Endodermal cell (in vitro differentiated cells): ENCODE results near the gene PRRX1. TPM values are rescaled to one million over a fixed set of nuclear protein-coding genes. Genes with fewer than 3 reads are reported as not detected.

Source experiments
- DNase-seq: peaks from one replicate; pipeline ENCODE4 v3.0.0-alpha.2; 2017
- H3K27ac ChIP-seq: 2 replicates; pipeline ENCODE4 v1.5.1; 2013; ENCODE audit warnings: mild to moderate bottlenecking, low read depth, low read length, moderate library complexity
- H3K27me3 ChIP-seq: 2 replicates; pipeline ENCODE4 v1.6.1; 2013; ENCODE audit warnings: mild to moderate bottlenecking, low read length, moderate library complexity; ENCODE audit not compliant: insufficient read depth, control insufficient read depth, poor library complexity, severe bottlenecking
- H3K36me3 ChIP-seq: 2 replicates; pipeline ENCODE4 v1.7.0; 2013; ENCODE audit warnings: mild to moderate bottlenecking, low read length, moderate library complexity; ENCODE audit not compliant: control insufficient read depth, insufficient read depth
- H3K4me1 ChIP-seq: one replicate; pipeline ENCODE4 v1.7.0; 2013; ENCODE audit warnings: low read length; ENCODE audit not compliant: control insufficient read depth, insufficient read depth
- H3K4me3 ChIP-seq: 2 replicates; pipeline ENCODE4 v1.5.1; 2013; ENCODE audit warnings: mild to moderate bottlenecking, low read length, moderate library complexity
- H3K9ac ChIP-seq: 2 replicates; pipeline ENCODE4 v1.6.1; 2013; ENCODE audit warnings: mild to moderate bottlenecking, low read length, moderate library complexity; ENCODE audit not compliant: poor library complexity, severe bottlenecking; ENCODE audit errors: extremely low read depth
- H3K9me3 ChIP-seq: 2 replicates; pipeline ENCODE4 v1.6.1; 2013; ENCODE audit warnings: mild to moderate bottlenecking, low read length, moderate library complexity; ENCODE audit not compliant: control insufficient read depth
- H3K27ac Mint-ChIP-seq: 2 replicates; pipeline ENCODE4 v1.8.0; 2020; ENCODE audit warnings: mixed read lengths
- H3K27me3 Mint-ChIP-seq: 2 replicates; pipeline ENCODE4 v1.8.0; 2021; ENCODE audit warnings: mild to moderate bottlenecking, mixed read lengths; ENCODE audit not compliant: insufficient read depth
- H3K36me3 Mint-ChIP-seq: 2 replicates; pipeline ENCODE4 v1.8.0; 2020; ENCODE audit warnings: low read depth, mixed read lengths
- H3K4me1 Mint-ChIP-seq: 2 replicates; pipeline ENCODE4 v1.8.0; 2020; ENCODE audit warnings: mixed read lengths
- H3K4me3 Mint-ChIP-seq: 2 replicates; pipeline ENCODE4 v1.8.0; 2020; ENCODE audit warnings: mild to moderate bottlenecking, moderate library complexity, mixed read lengths
- H3K9me3 Mint-ChIP-seq: 2 replicates; pipeline ENCODE4 v1.8.0; 2020; ENCODE audit warnings: mild to moderate bottlenecking, mixed read lengths
- CTCF ChIP-seq: fragments of 200-600 bp; sonication (generic); conservative IDR thresholded peaks from 2 replicates; pipeline ENCODE4 v1.5.0; 2021; ENCODE audit warnings: antibody characterized with exemption, mild to moderate bottlenecking
- WGBS, 2 experiments: methylation state at CpG; one replicate each; pipeline versions ENCODE4 v1.1.5 to v1.1.7; 2013; ENCODE audit warnings: missing lambda C conversion rate in 2 of 2, mixed read lengths in 1 of 2; ENCODE audit not compliant: insufficient coverage in 1 of 2, insufficient read length in 1 of 2; 5-methylcytosine and 5-hydroxymethylcytosine counted together
- total RNA-seq, 2 donors: library from RNA; stranded (reverse); fragmentation: NEBNext Ultra II Directional in 1 of 2; extraction: Animal tissue kit (Norgen Biotek cat#: 25700) in 1 of 2; gene quantifications; 2 replicates in 1 of 2; 3 replicates in 1 of 2; pipeline ENCODE4 v1.2.1, GENCODE V29; 2021

The PRRX1 gene
- total RNA-seq, 2 donors from 2014 or later: not detected

DNA sequence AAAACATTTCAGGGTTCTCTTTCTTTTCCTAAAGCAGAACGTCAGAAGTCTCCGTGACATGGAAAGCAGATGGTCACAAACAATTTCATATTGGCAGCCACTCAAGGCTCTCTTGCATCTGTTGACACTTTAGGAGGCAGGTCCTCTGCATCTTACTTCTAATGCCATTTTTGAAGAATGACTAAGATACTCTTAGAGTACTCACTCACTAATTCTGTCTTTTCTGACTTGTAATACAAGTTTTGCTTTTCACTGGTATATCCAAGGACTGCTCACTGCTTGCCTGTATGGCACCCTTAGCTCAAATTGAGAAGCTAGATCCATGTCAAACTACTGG lies 68.3 kb downstream of the PRRX1 start:
- Mint-ChIP-seq H3K36me3 (no peaks in the 10 kb centered on the region), H3K27me3 (peaks cover 11% of the 10 kb centered on the region), H3K27ac (no peak overlapping the region), H3K4me3 (no peak overlapping the region), H3K4me1 (no peaks in the 10 kb centered on the region), H3K9me3 (no peaks in the 10 kb centered on the region)
- 95 to 97% methylated on average over 2 of the region's 2 CpGs for WGBS, 2 experiments
- H3K4me1 ChIP-seq: no peaks in the 10 kb centered on the region
- no peak overlapping the region for H3K9ac ChIP-seq
- no peaks in the 10 kb centered on the region for H3K9me3 ChIP-seq
- peaks cover 7% of the 10 kb centered on the region for H3K27me3 ChIP-seq
- H3K4me3 ChIP-seq: no peak overlapping the region
- no peak for DNase-seq
- no peaks in the 10 kb centered on the region for H3K36me3 ChIP-seq
- no peak overlapping the region for H3K27ac ChIP-seq
- TF ChIP-seq CTCF: no peak

GRCh38 chr1:170734412-170735175 lies 70.7 kb downstream of the PRRX1 start:
- Mint-ChIP-seq H3K27ac (no peak overlapping the region), H3K4me3 (no peak overlapping the region), H3K9me3 (no peaks in the 10 kb centered on the region), H3K4me1 (no peaks in the 10 kb centered on the region), H3K36me3 (no peaks in the 10 kb centered on the region), H3K27me3 (peaks cover 8% of the 10 kb centered on the region)
- H3K9ac ChIP-seq: no peak overlapping the region
- no peaks in the 10 kb centered on the region for H3K36me3 ChIP-seq
- 86% methylated on average over 1 of the region's 2 CpGs; no CpG with 5 or more reads in 1 of the 2 experiments for WGBS, 2 experiments
- DNase-seq: no peak
- TF ChIP-seq CTCF: no peak
- H3K4me1 ChIP-seq: no peaks in the 10 kb centered on the region
- peaks cover 7% of the 10 kb centered on the region for H3K27me3 ChIP-seq
- no peaks in the 10 kb centered on the region for H3K9me3 ChIP-seq
- H3K27ac ChIP-seq: no peak overlapping the region
- H3K4me3 ChIP-seq: no peak overlapping the region

GRCh38 chr1:170735366-170736263 lies 71.7 kb downstream of the PRRX1 start:
- no peak for TF ChIP-seq CTCF
- Histone ChIP-seq H3K27me3 (no peaks in the 10 kb centered on the region), H3K9ac (no peak overlapping the region), H3K36me3 (no peaks in the 10 kb centered on the region), H3K27ac (no peak overlapping the region), H3K4me3 (no peak overlapping the region), H3K4me1 (no peaks in the 10 kb centered on the region), H3K9me3 (no peaks in the 10 kb centered on the region)
- Mint-ChIP-seq H3K9me3 (peaks cover 1% of the 10 kb centered on the region), H3K4me1 (no peaks in the 10 kb centered on the region), H3K27me3 (peaks cover 5% of the 10 kb centered on the region), H3K4me3 (no peak overlapping the region), H3K27ac (no peak overlapping the region), H3K36me3 (no peaks in the 10 kb centered on the region)
- DNase-seq: no peak
- 67 to 81% methylated on average over 1 to 2 of the region's 2 CpGs for WGBS, 2 experiments
